ENCODE results near the gene RFT1.

The RFT1 gene

GRCh38 chr3:53137835-53138446 lies 7.7 kb upstream of the RFT1 start:
- TF ChIP-seq ZFP30 (CRISPR knock-in tag; IDR thresholded peaks at IDR 0.05) (no peak), TSHZ2 (CRISPR knock-in tag; IDR thresholded peaks at IDR 0.05) (no peak), POU6F1 (CRISPR knock-in tag; IDR thresholded peaks at IDR 0.05; ENCODE audit: borderline replicate concordance, low read depth) (no peak), PPARA (CRISPR knock-in tag; IDR thresholded peaks at IDR 0.05; ENCODE audit: borderline replicate concordance) (no peak), ARNTL (CRISPR knock-in tag; IDR thresholded peaks at IDR 0.05; ENCODE audit: borderline replicate concordance, low read depth) (no peak), ZFP3 (CRISPR knock-in tag; IDR thresholded peaks at IDR 0.05) (no peak), ZNF565 (CRISPR knock-in tag; conservative IDR thresholded peaks at IDR 0.05; ENCODE audit: low read depth) (no peak), CSRNP3 (CRISPR knock-in tag; IDR thresholded peaks at IDR 0.05) (no peak), OSR1 (CRISPR knock-in tag; IDR thresholded peaks at IDR 0.05) (no peak), ZNF70 (CRISPR knock-in tag; IDR thresholded peaks at IDR 0.05) (no peak), ZC3H10 (CRISPR knock-in tag; IDR thresholded peaks at IDR 0.05) (no peak), ISL1 (CRISPR knock-in tag; IDR thresholded peaks at IDR 0.05) (no peak), TOX (CRISPR knock-in tag; IDR thresholded peaks at IDR 0.05; ENCODE audit: borderline replicate concordance) (no peak), PATZ1 (CRISPR knock-in tag; IDR thresholded peaks at IDR 0.05; ENCODE audit: borderline replicate concordance) (no peak)
- no peak for ATAC-seq

GRCh38 chr3:53137221-53137620 lies 7.0 kb upstream of the RFT1 start:
- no peak for ATAC-seq
- TF ChIP-seq ZFP3 (CRISPR knock-in tag; IDR thresholded peaks at IDR 0.05) (no peak), CREB5 (CRISPR knock-in tag; IDR thresholded peaks at IDR 0.05; ENCODE audit: low read depth) (no peak), ARNTL (CRISPR knock-in tag; IDR thresholded peaks at IDR 0.05; ENCODE audit: borderline replicate concordance, low read depth) (no peak), TOX (CRISPR knock-in tag; IDR thresholded peaks at IDR 0.05; ENCODE audit: borderline replicate concordance) (no peak), TSHZ2 (CRISPR knock-in tag; IDR thresholded peaks at IDR 0.05) (no peak), ZNF8 (CRISPR knock-in tag; IDR thresholded peaks at IDR 0.05) (no peak), RARB (CRISPR knock-in tag; IDR thresholded peaks at IDR 0.05) (no peak), GLIS3 (CRISPR knock-in tag; IDR thresholded peaks at IDR 0.05) (no peak), BACH2 (CRISPR knock-in tag; IDR thresholded peaks at IDR 0.05; ENCODE audit: borderline replicate concordance) (no peak), POU6F1 (CRISPR knock-in tag; IDR thresholded peaks at IDR 0.05; ENCODE audit: borderline replicate concordance, low read depth) (no peak), ZNF565 (CRISPR knock-in tag; conservative IDR thresholded peaks at IDR 0.05; ENCODE audit: low read depth) (no peak), ZFP30 (CRISPR knock-in tag; IDR thresholded peaks at IDR 0.05) (no peak), PATZ1 (CRISPR knock-in tag; IDR thresholded peaks at IDR 0.05; ENCODE audit: borderline replicate concordance) (no peak), OSR1 (CRISPR knock-in tag; IDR thresholded peaks at IDR 0.05) (no peak), CSDC2 (CRISPR knock-in tag; IDR thresholded peaks at IDR 0.05) (no peak), ZC3H10 (CRISPR knock-in tag; IDR thresholded peaks at IDR 0.05) (no peak), SNAI2 (CRISPR knock-in tag; IDR thresholded peaks at IDR 0.05) (no peak), PPARA (CRISPR knock-in tag; IDR thresholded peaks at IDR 0.05; ENCODE audit: borderline replicate concordance) (no peak), TCF4 (CRISPR knock-in tag; IDR thresholded peaks at IDR 0.05; ENCODE audit: borderline replicate concordance) (no peak), ESRRG (CRISPR knock-in tag; IDR thresholded peaks at IDR 0.05) (no peak)
